ENCODE measurements around the gene NLRP2B. TPM values are rescaled to one million over a fixed set of nuclear protein-coding genes. Genes with fewer than 3 reads are reported as not detected.
A peak's percentile ranks its signal among the peaks of the same experiment; 100 is the strongest.

The NLRP2B gene
- total and polyA plus RNA-seq, 2 of the 8 experiments (the other 6 are each of a cell fraction or from before 2014, with no cell fraction given), result not detected

- H2AK5ac ChIP-seq (ENCODE audit: low read depth, low read length), result no peak overlapping the region
- 50% methylated on average over 2 of the region's 4 CpGs; no CpG with 5 or more reads in 1 of the 2 experiments for WGBS, 2 experiments (ENCODE audit: extremely low coverage in 1 of 2, insufficient coverage in 1 of 2, insufficient read length in 1 of 2, insufficient replicate concordance in 2 of 2, low coverage in 1 of 2, low lambda C conversion rate in 2 of 2, missing lambda C conversion rate in 1 of 2)
These were observed 28.7 kb downstream of the NLRP2B start for GRCh38 chrX:57651169-57651919.

More at GRCh38 chrX:57651169-57651919, 28.7 kb downstream of the NLRP2B start:
- no peaks in the 10 kb centered on the region for H3K36me3 ChIP-seq (ENCODE audit: control insufficient read depth in 2 of 4, insufficient read depth in 4 of 4, low read length in 3 of 4)
- peaks cover 0 to 3% (median 0%) of the 10 kb centered on the region in 4 experiments; a peak in 1 of 7 replicates for H3K4me1 ChIP-seq (replicated peaks in 1 of 4; ENCODE audit: control insufficient read depth in 3 of 4, insufficient read depth in 4 of 4, low read length in 3 of 4)
- H4K5ac ChIP-seq (ENCODE audit: insufficient read length, low read depth, low read length), result no peak overlapping the region
- no peak overlapping the region for H2BK15ac ChIP-seq (ENCODE audit: low read length)
- no peak overlapping the region for H2BK12ac ChIP-seq (ENCODE audit: low read depth, low read length)
- no peaks in the 10 kb centered on the region for H3K23me2 ChIP-seq (ENCODE audit: low read depth, low read length)
- peak overlapping the region in 1 of 2 experiments; percentile 6; a peak in 1 of 4 replicates for H3K4me2 ChIP-seq (ENCODE audit: insufficient read depth in 1 of 2, low read depth in 2 of 2, low read length in 2 of 2)
- no peaks in the 10 kb centered on the region for H3K79me1 ChIP-seq (ENCODE audit: low read depth, low read length)
- H2BK120ac ChIP-seq (replicated peaks; ENCODE audit: low read depth, low read length), result no peak overlapping the region
- no peak overlapping the region for H3K14ac ChIP-seq (ENCODE audit: insufficient read length)
- H3K9me3 ChIP-seq (ENCODE audit: insufficient read depth in 2 of 2, low read depth in 1 of 2, low read length in 1 of 2), result peaks cover 2 to 7% of the 10 kb centered on the region in 2 experiments; a peak in 1 of 4 replicates
- no peak overlapping the region for H3K4ac ChIP-seq (replicated peaks; ENCODE audit: insufficient read length, low read depth, low read length)
- no peak overlapping the region for H3K9ac ChIP-seq (replicated peaks in 1 of 4; ENCODE audit: extremely low read depth in 1 of 4, low read depth in 3 of 4, low read length in 3 of 4)
- ChIA-PET POLR2A (ENCODE audit: partially characterized antibody) (no interaction called here), CTCF (ENCODE audit: partially characterized antibody) (interaction anchor here (0.7 kb wide), 1 partner anchor 158 kb away, joined by 3 read pairs; no protein-coding TSS in a partner anchor)
- H3K27ac ChIP-seq (ENCODE audit: low read depth, low read length), result no peak overlapping the region
- no peak overlapping the region for H3K56ac ChIP-seq (replicated peaks; ENCODE audit: insufficient read length, low read depth, low read length)
- peak; percentile 52 for FAIRE-seq
- H4K91ac ChIP-seq (replicated peaks; ENCODE audit: insufficient read length, low read length), result no peak overlapping the region
- peak in 1 of 2 experiments; percentile 29 for DNase-seq (ENCODE audit: low read depth in 1 of 2, low spot score in 2 of 2)
- H2BK20ac ChIP-seq (ENCODE audit: low read length), result no peak overlapping the region
- TF ChIP-seq POU5F1 (IDR thresholded peaks at IDR 0.05; ENCODE audit: low read depth, low read length) (0 out of 2 replicates have a peak, but pooled peaks have one; percentile 24), TEAD4 (IDR thresholded peaks at IDR 0.05; ENCODE audit: low read depth, low read length) (no peak)
- no peaks in the 10 kb centered on the region for H4K20me1 ChIP-seq (replicated peaks in 1 of 2; ENCODE audit: control insufficient read depth in 1 of 2, insufficient read depth in 2 of 2, low read length in 2 of 2)
- H3K4me3 ChIP-seq (ENCODE audit: extremely low read depth in 1 of 4, insufficient read depth in 2 of 4, low read depth in 3 of 4, low read length in 4 of 4), result peak overlapping the region in 1 of 4 experiments; percentile 3; a peak in 1 of 8 replicates
- no peak overlapping the region for H3K23ac ChIP-seq (ENCODE audit: insufficient read length)
- no peaks in the 10 kb centered on the region for H3K27me3 ChIP-seq (replicated peaks in 1 of 4; ENCODE audit: control insufficient read depth in 3 of 4, extremely low read depth in 1 of 4, insufficient read depth in 3 of 4, low read length in 3 of 4)
- H2AFZ ChIP-seq (ENCODE audit: low read length), result no peak overlapping the region
- 0 out of 2 replicates have a peak overlapping the region, but pooled peaks have one; percentile 60 for H3K18ac ChIP-seq (ENCODE audit: extremely low read depth, low read length)
- H2BK5ac ChIP-seq (ENCODE audit: low read depth, low read length), result peak overlapping the region; percentile 63; the same call in 1 of the 2 replicates
- H3K79me2 ChIP-seq (ENCODE audit: control insufficient read depth in 1 of 2, insufficient read depth in 2 of 2, low read length in 2 of 2), result no peaks in the 10 kb centered on the region
- no peak overlapping the region for H4K8ac ChIP-seq (ENCODE audit: extremely low read depth, insufficient read depth, low read length)

Data from H1 (cell line).